Stromal cell of bone marrow (primary cell): ENCODE measurements around the gene GPAM.
"Not testable (repeated sequence)": the region's sequence is repeated elsewhere in the genome, so short reads cannot be mapped to it uniquely, and the experiment has no call there.

Source experiments
- DNase-seq: peaks from one replicate; pipeline ENCODE4 v3.0.0-alpha.2; 2012; ENCODE audit warnings: low read depth

Gene GPAM

DNA sequence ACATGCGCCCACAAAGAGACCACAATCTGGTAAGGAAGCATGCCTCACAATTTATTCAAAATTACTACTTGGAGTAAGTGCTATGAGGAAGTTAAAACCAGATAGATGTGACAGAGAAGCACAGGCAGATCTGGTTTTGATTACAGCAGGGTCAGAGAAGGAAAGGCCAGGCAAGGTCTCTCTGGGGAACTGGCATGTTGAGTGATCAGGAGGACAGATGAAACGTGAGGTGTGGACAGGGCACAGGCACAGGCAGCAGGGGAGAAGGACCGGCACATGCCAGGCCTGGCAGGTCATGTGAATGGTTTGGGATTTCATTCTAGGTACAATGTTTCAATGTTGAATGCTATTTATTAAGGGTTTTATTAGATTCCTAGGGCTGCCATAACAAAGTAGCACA lies 51.6 kb downstream of the GPAM start:
- no peak for DNase-seq

DNA sequence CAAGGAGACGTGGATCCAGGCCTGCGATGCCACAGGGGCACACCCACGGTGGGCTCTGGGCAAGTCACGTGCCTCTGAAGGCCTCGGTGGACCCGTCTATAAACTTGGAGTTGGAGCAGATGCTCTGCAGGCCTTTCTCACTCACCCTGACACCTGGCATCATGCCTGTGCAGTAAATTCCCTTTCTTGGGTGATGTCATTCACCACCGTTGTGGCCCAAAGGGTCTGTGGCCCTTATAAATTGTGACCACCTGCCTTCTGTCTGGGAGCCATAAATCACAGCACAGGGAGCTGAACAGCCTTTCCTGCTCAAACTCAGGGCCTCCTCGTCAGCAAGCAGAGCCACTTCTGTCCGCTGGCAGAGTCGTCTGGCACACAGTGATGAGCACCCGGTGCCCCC lies 52.2 kb downstream of the GPAM start:
- no peak for DNase-seq

DNA sequence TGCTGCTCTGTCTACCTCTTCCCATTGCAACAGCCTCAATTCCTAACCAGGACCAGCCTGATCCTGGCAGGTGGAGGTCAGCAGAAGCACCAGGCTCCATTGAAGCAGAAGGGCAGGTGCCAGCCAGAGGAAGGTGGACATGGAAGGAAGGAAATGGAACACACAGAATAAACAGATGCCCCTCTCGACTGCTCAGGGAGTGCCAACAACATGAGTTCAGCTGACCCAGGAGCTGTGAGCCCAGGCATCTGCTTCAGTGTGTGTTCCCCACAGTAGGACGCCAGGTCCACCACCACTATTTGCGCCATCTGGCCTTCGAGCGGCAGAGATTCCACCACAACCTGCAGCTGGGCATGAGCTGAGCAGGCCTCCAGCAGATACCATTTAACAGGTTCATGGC lies 56.7 kb downstream of the GPAM start:
- DNase-seq, result no peak

DNA sequence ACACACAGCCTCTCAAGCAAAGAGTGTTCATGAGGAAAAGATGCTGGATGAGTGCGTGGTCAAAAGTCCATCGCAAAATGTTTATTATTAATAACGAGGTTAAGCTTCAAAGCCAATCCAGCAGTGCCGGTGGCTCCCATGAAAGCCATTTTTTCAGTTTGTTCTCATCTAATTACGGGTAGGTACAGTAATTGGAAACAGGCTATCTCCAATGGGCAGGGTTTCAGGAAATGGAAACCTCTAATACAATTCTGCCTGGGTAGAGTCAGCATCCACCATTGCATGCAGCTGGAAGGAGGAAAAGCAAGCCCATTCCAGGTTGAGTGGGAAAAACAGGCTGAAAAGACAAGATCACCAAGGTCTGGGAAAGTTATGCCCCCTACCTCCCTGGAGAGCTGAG lies 57.4 kb downstream of the GPAM start:
- no peak for DNase-seq

DNA sequence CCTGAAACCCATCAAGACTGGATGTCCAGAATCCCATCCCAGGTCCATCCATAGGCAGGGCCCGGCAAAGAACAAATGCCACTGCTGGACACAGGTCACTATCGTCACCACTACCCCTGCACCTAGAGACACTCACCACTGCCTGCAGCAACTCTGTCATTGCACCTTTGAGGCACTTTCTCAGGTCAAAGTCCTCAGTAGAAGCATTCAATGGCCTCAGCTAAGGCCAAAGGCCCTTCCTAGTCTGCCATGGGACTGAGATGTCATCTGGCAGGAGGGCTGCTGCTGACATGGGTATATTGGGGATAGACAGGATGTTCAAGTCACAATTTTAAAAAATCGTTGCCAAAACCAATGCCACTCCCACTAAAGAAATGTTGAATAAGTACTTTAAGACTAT lies 58.7 kb downstream of the GPAM start:
- DNase-seq, result no peak

DNA sequence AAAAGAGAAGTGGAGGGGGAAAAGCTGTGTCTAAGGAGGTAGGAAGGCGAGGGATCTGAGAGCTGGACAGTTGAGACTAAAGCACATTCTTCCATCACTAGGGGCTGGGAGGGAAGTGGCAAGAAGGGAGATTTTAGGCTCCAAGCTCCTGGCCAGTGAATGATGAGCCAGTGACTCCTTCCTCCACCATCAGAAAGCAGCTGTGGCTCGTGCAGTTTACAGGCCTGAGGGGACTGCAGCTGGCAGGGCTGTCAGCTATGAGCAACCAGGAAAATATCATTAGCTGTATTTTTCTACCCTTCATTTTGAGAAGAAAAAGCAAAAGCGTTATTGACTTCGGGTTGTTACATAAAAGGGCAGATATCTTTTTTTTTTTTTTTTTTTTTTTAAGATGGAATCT lies 60.7 kb downstream of the GPAM start:
- DNase-seq, result no peak

DNA sequence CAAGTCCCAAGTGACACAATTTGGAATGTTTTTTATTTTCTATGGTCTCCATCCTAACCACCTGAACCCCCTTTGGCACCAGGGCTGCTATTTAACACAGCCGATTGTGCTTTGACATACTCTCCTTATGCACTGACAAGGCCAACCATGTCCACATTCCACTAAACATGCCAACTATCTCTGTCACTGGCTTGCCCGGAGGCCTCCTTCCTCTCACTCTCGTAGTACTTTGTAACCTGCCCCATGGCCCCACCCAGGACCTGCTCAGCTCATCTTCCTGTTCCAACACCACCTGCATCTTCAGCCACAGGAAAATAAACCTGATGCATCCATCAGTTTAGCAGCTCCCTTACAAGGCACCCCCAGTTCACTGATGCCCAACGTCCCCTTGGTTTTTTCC lies 63.1 kb downstream of the GPAM start:
- DNase-seq, result no peak

DNA sequence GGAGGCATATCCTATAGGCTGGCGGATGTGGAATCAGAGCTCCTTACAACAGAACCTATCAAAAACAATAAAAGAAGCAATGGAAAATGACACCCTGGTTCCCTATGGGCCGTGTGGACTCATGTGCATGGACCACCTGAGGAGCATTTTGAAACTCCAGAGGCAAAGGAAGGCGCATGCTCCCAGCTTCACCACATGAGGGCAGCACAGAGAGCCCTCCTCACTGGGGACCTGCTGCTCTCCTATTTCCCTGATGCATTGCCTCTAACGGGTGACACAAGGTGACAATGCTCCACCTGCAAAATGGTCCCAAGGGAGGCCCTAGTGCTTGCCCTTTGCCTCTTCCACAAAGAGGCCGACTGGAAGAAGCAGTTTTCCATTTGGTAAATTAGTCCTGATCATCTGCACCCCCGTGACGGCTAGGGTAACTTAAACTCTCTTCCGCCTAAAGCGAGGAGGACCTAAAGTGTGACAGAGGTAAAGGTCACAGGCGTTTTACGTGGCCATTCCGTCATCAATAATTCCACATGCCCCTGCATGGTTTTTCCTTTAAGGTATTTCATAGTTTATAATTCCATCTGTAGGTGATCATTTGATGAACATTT lies 67.7 kb downstream of the GPAM start:
- DNase-seq, result peak; percentile 3

DNA sequence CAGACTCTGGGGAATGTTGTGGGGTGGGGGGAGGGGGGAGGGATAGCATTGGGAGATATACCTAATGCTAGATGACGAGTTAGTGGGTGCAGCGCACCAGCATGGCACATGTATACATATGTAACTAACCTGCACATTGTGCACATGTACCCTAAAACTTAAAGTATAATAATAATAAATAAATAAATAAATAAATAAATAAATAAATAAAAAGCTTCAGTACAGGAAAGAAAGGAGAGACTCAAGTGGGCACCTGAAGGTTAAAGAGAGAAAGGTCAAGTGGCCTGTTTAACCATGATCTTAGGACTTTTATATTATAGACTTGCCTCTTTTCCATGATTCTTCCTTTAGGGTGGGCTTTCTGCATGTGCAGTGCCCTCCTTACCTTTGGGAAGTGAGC lies 73.8 kb downstream of the GPAM start:
- DNase-seq, result not testable (repeated sequence)
